ENCODE results near the gene UPK3B.
"Not testable (repeated sequence)": the region's sequence is repeated elsewhere in the genome, so short reads cannot be mapped to it uniquely, and the experiment has no call there.

DNA sequence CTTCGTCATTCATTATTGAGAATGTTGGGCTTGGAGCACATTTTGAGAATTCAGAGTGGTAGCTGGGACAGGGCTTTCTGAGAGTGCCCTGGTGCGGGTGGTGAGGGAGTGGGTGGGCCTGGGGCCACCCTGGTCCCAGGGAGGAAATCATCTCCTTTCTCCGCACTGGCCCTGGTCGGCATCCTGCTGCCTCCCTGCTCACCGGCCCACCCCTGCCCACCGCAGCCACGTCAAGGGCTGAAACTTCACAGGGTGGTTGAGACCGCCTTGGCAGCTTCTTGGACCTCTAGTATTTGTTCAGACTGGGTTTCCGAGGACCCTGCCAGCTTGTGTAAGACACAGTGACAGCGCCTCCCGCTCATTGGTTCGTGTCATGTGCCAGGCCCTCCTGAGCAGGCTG lies 25.9 kb upstream of the UPK3B start:
- TF ChIP-seq, protein P1, sequence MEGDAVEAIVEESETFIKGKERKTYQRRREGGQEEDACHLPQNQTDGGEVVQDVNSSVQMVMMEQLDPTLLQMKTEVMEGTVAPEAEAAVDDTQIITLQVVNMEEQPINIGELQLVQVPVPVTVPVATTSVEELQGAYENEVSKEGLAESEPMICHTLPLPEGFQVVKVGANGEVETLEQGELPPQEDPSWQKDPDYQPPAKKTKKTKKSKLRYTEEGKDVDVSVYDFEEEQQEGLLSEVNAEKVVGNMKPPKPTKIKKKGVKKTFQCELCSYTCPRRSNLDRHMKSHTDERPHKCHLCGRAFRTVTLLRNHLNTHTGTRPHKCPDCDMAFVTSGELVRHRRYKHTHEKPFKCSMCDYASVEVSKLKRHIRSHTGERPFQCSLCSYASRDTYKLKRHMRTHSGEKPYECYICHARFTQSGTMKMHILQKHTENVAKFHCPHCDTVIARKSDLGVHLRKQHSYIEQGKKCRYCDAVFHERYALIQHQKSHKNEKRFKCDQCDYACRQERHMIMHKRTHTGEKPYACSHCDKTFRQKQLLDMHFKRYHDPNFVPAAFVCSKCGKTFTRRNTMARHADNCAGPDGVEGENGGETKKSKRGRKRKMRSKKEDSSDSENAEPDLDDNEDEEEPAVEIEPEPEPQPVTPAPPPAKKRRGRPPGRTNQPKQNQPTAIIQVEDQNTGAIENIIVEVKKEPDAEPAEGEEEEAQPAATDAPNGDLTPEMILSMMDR (IDR thresholded peaks at IDR 0.05; ENCODE audit: insufficient read depth, low read depth, low read length) = not testable (repeated sequence)
- not testable (repeated sequence) for TF ChIP-seq EZH2 (IDR thresholded peaks at IDR 0.05; ENCODE audit: insufficient read depth, low read length)

Data from astrocyte (in vitro differentiated cells and primary cell).